Ishikawa (cell line): ENCODE results near the gene IGFBP4.

Source experiments
- CEBPB ChIP-seq: IDR thresholded peaks from 2 replicates; pipeline ENCODE4 v1.6.1; 2012
- CREB1 ChIP-seq: IDR thresholded peaks from 2 replicates; pipeline ENCODE4 v1.6.1; 2012; ENCODE audit warnings: low read depth
- EGR1 ChIP-seq: IDR thresholded peaks from 2 replicates; pipeline ENCODE4 v1.6.1; 2012
- EP300 ChIP-seq: IDR thresholded peaks from 2 replicates; pipeline ENCODE4 v1.6.1; 2012; ENCODE audit warnings: borderline replicate concordance
- FOXM1 ChIP-seq: IDR thresholded peaks from 2 replicates; pipeline ENCODE4 v1.6.1; 2012; ENCODE audit warnings: low read depth, borderline replicate concordance
- NFIC ChIP-seq: IDR thresholded peaks from 2 replicates; pipeline ENCODE4 v1.6.1; 2012
- RAD21 ChIP-seq: IDR thresholded peaks from 2 replicates; pipeline ENCODE4 v1.6.1; 2012; ENCODE audit warnings: low read depth
- TAF1 ChIP-seq: IDR thresholded peaks from 2 replicates; pipeline ENCODE4 v1.6.1; 2012; ENCODE audit warnings: low read depth, mild to moderate bottlenecking
- TCF12 ChIP-seq: IDR thresholded peaks from 2 replicates; pipeline ENCODE4 v1.6.1; 2012; ENCODE audit warnings: low read depth
- TEAD4 ChIP-seq: IDR thresholded peaks from 2 replicates; pipeline ENCODE4 v1.6.1; 2012
- USF1 ChIP-seq: IDR thresholded peaks from 2 replicates; pipeline ENCODE4 v1.6.1; 2012
- YY1 ChIP-seq: IDR thresholded peaks from 2 replicates; pipeline ENCODE4 v1.6.1; 2012; ENCODE audit warnings: low read depth
- ZBTB7A ChIP-seq: IDR thresholded peaks from 2 replicates; pipeline ENCODE4 v1.6.1; 2012; ENCODE audit warnings: low read depth
- TF ChIP-seq, protein P1 (sequence below): IDR thresholded peaks from 2 replicates; pipeline ENCODE4 v1.6.1; 2012
- TF ChIP-seq, protein P2 (sequence below): IDR thresholded peaks from 2 replicates; pipeline ENCODE4 v1.6.1; 2012; ENCODE audit warnings: low read depth, mild to moderate bottlenecking

IGFBP4 gene

DNA sequence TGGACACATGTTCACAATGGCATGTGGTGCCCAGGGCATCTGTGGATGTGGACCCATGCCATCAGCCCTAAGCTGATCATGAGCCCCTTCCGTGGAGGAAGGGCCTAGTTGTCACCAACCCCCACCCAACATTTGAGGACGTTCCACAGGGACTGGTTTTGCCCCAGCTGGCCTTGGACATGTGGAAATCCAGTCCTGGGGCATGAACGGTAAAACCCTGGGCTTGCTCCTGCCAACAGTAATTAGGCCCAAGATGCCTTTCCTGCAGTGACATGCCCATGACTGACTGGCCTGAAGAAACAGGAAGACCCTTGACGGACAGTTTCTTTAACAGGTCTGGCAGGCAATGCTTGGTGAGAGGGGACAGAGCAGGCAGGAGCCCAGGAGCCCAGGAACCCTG lies 50.4 kb downstream of the IGFBP4 start:
- TF ChIP-seq TEAD4 (no peak), EP300 (no peak), USF1 (no peak), YY1 (no peak), NFIC (no peak), TAF1 (no peak), TCF12 (no peak), RAD21 (no peak), CEBPB (no peak), FOXM1 (no peak), CREB1 (no peak)
- TF ChIP-seq, protein P1, sequence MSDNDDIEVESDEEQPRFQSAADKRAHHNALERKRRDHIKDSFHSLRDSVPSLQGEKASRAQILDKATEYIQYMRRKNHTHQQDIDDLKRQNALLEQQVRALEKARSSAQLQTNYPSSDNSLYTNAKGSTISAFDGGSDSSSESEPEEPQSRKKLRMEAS = no peak
- TF ChIP-seq, protein P2, sequence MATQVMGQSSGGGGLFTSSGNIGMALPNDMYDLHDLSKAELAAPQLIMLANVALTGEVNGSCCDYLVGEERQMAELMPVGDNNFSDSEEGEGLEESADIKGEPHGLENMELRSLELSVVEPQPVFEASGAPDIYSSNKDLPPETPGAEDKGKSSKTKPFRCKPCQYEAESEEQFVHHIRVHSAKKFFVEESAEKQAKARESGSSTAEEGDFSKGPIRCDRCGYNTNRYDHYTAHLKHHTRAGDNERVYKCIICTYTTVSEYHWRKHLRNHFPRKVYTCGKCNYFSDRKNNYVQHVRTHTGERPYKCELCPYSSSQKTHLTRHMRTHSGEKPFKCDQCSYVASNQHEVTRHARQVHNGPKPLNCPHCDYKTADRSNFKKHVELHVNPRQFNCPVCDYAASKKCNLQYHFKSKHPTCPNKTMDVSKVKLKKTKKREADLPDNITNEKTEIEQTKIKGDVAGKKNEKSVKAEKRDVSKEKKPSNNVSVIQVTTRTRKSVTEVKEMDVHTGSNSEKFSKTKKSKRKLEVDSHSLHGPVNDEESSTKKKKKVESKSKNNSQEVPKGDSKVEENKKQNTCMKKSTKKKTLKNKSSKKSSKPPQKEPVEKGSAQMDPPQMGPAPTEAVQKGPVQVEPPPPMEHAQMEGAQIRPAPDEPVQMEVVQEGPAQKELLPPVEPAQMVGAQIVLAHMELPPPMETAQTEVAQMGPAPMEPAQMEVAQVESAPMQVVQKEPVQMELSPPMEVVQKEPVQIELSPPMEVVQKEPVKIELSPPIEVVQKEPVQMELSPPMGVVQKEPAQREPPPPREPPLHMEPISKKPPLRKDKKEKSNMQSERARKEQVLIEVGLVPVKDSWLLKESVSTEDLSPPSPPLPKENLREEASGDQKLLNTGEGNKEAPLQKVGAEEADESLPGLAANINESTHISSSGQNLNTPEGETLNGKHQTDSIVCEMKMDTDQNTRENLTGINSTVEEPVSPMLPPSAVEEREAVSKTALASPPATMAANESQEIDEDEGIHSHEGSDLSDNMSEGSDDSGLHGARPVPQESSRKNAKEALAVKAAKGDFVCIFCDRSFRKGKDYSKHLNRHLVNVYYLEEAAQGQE = no peak

GRCh38 chr17:40495140-40495539 lies 51.9 kb downstream of the IGFBP4 start:
- TF ChIP-seq NFIC = no peak
- TF ChIP-seq EP300 = no peak
- TF ChIP-seq YY1 = no peak

DNA sequence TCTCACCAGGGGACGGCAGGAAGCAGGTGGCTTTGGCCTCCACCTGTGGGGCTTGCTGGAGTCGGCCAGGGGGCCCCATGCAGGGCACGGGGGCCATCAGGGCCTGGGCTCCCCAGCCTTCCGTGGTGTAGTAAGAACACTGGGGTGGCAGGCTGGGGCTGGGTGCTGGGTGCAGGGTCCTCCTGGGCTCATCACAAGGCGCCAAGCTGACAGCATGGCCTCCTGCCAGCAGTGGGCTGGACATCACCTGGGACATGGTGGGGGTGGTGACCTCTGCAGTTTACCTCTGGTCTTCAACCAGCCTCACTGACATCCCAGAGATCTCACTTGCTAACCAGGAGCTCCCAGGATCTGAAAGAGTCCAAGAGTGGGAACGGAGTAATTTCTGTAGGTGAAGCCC lies 52.9 kb downstream of the IGFBP4 start:
- TF ChIP-seq TEAD4 (no peak), CREB1 (no peak), YY1 (no peak), CEBPB (no peak), EP300 (no peak), USF1 (no peak), RAD21 (no peak), TCF12 (no peak), NFIC (no peak), EGR1 (no peak), ZBTB7A (no peak), FOXM1 (no peak), TAF1 (no peak)
- TF ChIP-seq, protein P1 = no peak
- TF ChIP-seq, protein P2 = no peak

DNA sequence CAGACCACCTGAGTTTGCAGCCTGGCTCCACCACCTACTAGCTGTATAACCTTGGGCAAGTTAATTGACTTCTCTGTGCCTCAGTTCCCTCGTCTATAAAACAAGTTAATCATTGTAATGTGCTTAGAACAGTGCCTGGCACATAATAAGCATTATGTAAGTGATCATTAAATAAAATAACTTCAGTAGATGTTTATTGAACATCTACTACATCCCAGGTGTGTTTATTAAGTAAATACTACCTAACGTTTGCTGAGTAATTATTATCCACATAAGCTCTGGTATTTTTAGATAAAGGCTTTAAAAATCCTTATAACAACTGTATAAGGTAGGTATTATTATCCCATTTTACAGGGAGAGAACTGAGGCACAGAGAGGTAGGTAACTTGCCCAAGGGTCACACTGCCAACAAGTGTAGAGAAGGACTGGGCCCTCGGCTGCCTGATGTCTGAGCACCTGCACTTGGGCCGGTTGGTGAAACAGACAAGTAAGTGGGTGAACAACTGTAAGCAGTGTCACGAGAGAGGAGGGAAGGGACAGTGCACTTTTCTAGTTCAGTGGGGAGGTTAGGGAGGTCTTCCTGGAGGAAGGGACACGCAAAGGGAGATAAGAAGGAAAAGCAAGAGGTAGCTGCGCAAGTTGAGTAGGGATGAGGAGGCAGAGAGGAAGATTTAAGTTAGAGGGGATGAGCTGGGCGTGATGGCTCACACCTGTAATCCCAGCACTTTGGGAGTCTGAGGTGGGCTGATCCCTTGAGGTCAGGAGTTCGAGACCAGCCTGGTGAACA lies 53.6 kb downstream of the IGFBP4 start:
- TF ChIP-seq CREB1 (no peak), EP300 (no peak), CEBPB (no peak), NFIC (no peak)

DNA sequence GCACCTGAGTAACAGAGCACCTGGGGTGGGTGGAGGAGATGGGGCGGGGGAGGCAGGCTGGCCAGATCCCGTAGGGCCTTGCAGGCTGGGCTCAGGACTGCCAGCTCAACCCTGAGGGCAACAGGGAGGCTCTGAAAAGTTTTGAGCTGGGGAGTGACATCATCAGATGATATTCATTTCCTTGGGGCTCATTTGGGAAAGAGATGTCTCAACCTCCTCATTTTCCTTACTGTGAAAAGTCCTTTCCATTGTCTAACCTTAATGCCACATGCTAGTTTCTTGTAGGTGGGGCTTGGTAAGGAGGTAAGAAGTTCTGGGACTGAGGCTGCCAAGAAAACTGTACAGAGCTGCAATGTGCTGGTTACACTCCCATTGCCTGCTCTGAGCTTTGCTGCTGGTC lies 54.4 kb downstream of the IGFBP4 start:
- TF ChIP-seq TAF1 = no peak
- no peak for TF ChIP-seq EP300

DNA sequence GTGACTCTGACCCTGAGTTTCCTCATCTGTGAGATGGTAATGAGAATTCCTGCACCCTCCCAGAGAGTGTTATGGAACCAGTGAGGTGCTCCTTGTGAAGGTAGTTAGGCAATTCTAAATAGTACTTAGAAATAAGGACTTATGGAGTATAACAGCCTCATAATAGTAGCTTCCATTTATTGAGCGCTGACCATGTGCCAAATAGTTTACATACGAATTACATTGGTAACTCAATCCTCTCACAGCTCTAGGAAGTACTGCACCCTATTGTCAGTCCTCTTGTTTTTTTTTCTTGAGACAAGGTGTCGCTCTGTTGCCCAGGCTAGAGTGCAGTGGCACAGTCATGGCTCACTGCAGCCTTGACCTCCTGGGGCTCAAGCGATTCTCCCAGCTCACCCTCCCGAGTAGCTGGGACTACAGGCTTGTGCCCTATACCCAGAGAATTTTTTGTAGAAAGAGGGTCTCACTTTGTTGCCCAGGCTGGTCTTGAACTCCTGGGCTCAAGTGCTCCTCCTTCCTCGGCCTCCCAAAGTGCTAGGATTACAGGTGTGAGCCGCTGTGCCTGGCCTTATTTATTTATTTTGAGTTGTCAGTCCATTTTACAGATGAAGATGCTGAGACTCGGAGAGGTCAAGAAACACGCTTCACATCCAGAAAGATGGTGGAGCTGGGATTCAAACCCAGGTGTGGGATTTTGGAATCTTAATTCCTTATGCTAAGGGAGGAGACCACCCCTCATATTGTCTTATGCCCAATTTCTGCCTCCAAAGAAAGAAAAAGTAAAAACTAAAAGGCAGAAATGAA lies 55.2 kb downstream of the IGFBP4 start:
- peak; percentile 33; the same call in 1 of the 2 replicates for TF ChIP-seq RAD21
- TF ChIP-seq, protein P2 = no peak
- no peak for TF ChIP-seq TAF1
- peak; percentile 72 for TF ChIP-seq NFIC
- peak; percentile 87 for TF ChIP-seq TCF12
- peak; percentile 72; the same call in 1 of the 2 replicates for TF ChIP-seq CEBPB
- TF ChIP-seq USF1 = 0 out of 2 replicates have a peak, but pooled peaks have one; percentile 8
- TF ChIP-seq, protein P1 = peak; percentile 32; the same call in 1 of the 2 replicates
- peak; percentile 74; the same call in 1 of the 2 replicates for TF ChIP-seq EP300
- peak; percentile 56; the same call in 1 of the 2 replicates for TF ChIP-seq FOXM1
